ENCODE data around the gene S100P. TPM values are rescaled to one million over a fixed set of nuclear protein-coding genes. Genes with fewer than 3 reads are reported as not detected.
A peak's percentile ranks its signal among the peaks of the same experiment; 100 is the strongest.

Gene S100P
- total RNA-seq, 2 experiments from 2014 or later = not detected

- no peak for TF ChIP-seq EZH2phosphoT487 (IDR thresholded peaks at IDR 0.05; ENCODE audit: borderline replicate concordance, low read depth, low read length)
- TF ChIP-seq, protein P1, sequence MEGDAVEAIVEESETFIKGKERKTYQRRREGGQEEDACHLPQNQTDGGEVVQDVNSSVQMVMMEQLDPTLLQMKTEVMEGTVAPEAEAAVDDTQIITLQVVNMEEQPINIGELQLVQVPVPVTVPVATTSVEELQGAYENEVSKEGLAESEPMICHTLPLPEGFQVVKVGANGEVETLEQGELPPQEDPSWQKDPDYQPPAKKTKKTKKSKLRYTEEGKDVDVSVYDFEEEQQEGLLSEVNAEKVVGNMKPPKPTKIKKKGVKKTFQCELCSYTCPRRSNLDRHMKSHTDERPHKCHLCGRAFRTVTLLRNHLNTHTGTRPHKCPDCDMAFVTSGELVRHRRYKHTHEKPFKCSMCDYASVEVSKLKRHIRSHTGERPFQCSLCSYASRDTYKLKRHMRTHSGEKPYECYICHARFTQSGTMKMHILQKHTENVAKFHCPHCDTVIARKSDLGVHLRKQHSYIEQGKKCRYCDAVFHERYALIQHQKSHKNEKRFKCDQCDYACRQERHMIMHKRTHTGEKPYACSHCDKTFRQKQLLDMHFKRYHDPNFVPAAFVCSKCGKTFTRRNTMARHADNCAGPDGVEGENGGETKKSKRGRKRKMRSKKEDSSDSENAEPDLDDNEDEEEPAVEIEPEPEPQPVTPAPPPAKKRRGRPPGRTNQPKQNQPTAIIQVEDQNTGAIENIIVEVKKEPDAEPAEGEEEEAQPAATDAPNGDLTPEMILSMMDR (conservative IDR thresholded peaks at IDR 0.05; ENCODE audit: low read length) = no peak
- peaks cover 25% of the 10 kb centered on the region for H3K79me2 ChIP-seq (ENCODE audit: insufficient read depth, low read depth, low read length)
- no peaks in the 10 kb centered on the region for H3K36me3 ChIP-seq (ENCODE audit: insufficient read depth, low read length)
- peak within 1 kb of the TSS; percentile 38 for H3K27ac ChIP-seq (ENCODE audit: low read depth, low read length, poor library complexity, severe bottlenecking)
- H3K4me2 ChIP-seq (ENCODE audit: low read length) = peak within 1 kb of the TSS; percentile 81
- H3K4me3 ChIP-seq (ENCODE audit: low read depth, low read length, poor library complexity, severe bottlenecking) = peak within 1 kb of the TSS; percentile 77
- peaks cover 6% of the 10 kb centered on the region; the same call in 1 of the 2 replicates for H3K9me3 ChIP-seq (ENCODE audit: low read length)
- BruUV-seq (replicated peaks) = no TSS peak
- peaks cover 21% of the 10 kb centered on the region for H3K4me1 ChIP-seq (ENCODE audit: insufficient read depth, low read length, poor library complexity, severe bottlenecking)
- ChIA-PET POLR2A (interaction anchor here (1.0 to 2.7 kb wide), 8 partner anchors 8 to 351 kb away, joined by 3 to 12 read pairs (median 6); partner anchors contain the start of gene MRFAP1), CTCF (ENCODE audit: unreplicated experiment) (interaction anchor here (0.6 kb wide), 1 partner anchor 287 kb away, joined by 3 read pairs; no protein-coding TSS in a partner anchor)
- peak; percentile 97 for DNase-seq (ENCODE audit: low spot score)
- no peaks in the 10 kb centered on the region for H3K9me2 ChIP-seq (ENCODE audit: insufficient read depth, low read length)
- intact Hi-C loops (cut with micrococcal nuclease; ENCODE audit: unreplicated experiment) = loop anchor here (1.0 to 2.0 kb wide), 3 partner anchors 41 to 352 kb away; partner anchors contain the start of genes GRPEL1 and MRFAP1
- H4K20me1 ChIP-seq (ENCODE audit: insufficient read depth, low read length) = no peaks in the 10 kb centered on the region; the same call in 1 of the 2 replicates
- H2AFZ ChIP-seq (ENCODE audit: low read length) = peak within 1 kb of the TSS; percentile 97
Measured at GRCh38 chr4:6716018-6716911, 22.6 kb downstream of the S100P start, which contains the start of gene BLOC1S4. Gene BLOC1S4 (plus strand): TSS chr4:6716174. CDS start chr4:6716210, 36 bp downstream.

GRCh38 chr4:6716958-6717655, 23.4 kb downstream of the S100P start:
- DNase-seq (ENCODE audit: low spot score) = peak; percentile 24
- Histone ChIP-seq H4K20me1 (ENCODE audit: insufficient read depth, low read length) (no peaks in the 10 kb centered on the region; the same call in 1 of the 2 replicates), H3K4me1 (ENCODE audit: insufficient read depth, low read length, poor library complexity, severe bottlenecking) (peaks cover 21% of the 10 kb centered on the region), H3K9me3 (ENCODE audit: low read length) (no peaks in the 10 kb centered on the region), H3K79me2 (ENCODE audit: insufficient read depth, low read depth, low read length) (peaks cover 25% of the 10 kb centered on the region), H3K36me3 (ENCODE audit: insufficient read depth, low read length) (no peaks in the 10 kb centered on the region), H2AFZ (ENCODE audit: low read length) (no peak overlapping the region), H3K4me3 (ENCODE audit: low read depth, low read length, poor library complexity, severe bottlenecking) (peak overlapping the region; percentile 77), H3K27ac (ENCODE audit: low read depth, low read length, poor library complexity, severe bottlenecking) (peak overlapping the region; percentile 38), H3K4me2 (ENCODE audit: low read length) (peak overlapping the region; percentile 81), H3K9me2 (ENCODE audit: insufficient read depth, low read length) (no peaks in the 10 kb centered on the region)
- TSS peak; percentile 82 for BruUV-seq (replicated peaks)
- intact Hi-C loops (cut with micrococcal nuclease; ENCODE audit: unreplicated experiment) = loop anchor here (1.0 to 2.0 kb wide), 3 partner anchors 42 to 351 kb away; partner anchors contain the start of genes GRPEL1 and MRFAP1
- CTCF ChIA-PET (ENCODE audit: unreplicated experiment) = interaction anchor here (0.6 to 1.0 kb wide), 3 partner anchors 43 to 354 kb away, joined by 3 to 4 read pairs (median 3); a partner anchor contains a TSS
- TF ChIP-seq, protein P1 (conservative IDR thresholded peaks at IDR 0.05; ENCODE audit: low read length) = no peak
- no peak for TF ChIP-seq EZH2phosphoT487 (IDR thresholded peaks at IDR 0.05; ENCODE audit: borderline replicate concordance, low read depth, low read length)
- POLR2A ChIA-PET = interaction anchor here (0.6 to 2.7 kb wide), 19 partner anchors 9 to 351 kb away, joined by 3 to 12 read pairs (median 3); partner anchors contain the start of genes MAN2B2, MRFAP1 and TBC1D14

Data from OCI-LY7 (cell line).